OCI-LY7 (cell line): ENCODE measurements around the gene IGF2.

Experiments used
- CTCF ChIP-seq: fragments of 200-600 bp; sonication (generic); conservative IDR thresholded peaks from 2 replicates; pipeline ENCODE4 v1.5.1; 2014; ENCODE audit warnings: mild to moderate bottlenecking, antibody characterized with exemption, low read length, moderate library complexity, mixed read lengths
- EZH2phosphoT487 ChIP-seq: fragments of 200-600 bp; sonication (generic); IDR thresholded peaks from 2 replicates; pipeline ENCODE4 v1.6.1; 2018; ENCODE audit warnings: low read depth, borderline replicate concordance, mild to moderate bottlenecking, mixed run types, antibody characterized with exemption, low read length, moderate library complexity, mixed read lengths

GRCh38 chr11:2107941-2108630, 31.1 kb downstream of the IGF2 start:
- TF ChIP-seq CTCF (no peak), EZH2phosphoT487 (no peak)
